ENCODE measurements around the gene DUSP8. TPM values are rescaled to one million over a fixed set of nuclear protein-coding genes. Genes with fewer than 3 reads are reported as not detected.

Gene DUSP8
- total RNA-seq, 1 experiment from 2014 or later: 10.2 TPM

- no TSS peak for BruUV-seq (replicated peaks)
- intact Hi-C loops (cut with micrococcal nuclease): no loop called here
- Histone ChIP-seq H3K27ac (ENCODE audit: low read depth, low read length) (no peak overlapping the region), H3K79me2 (ENCODE audit: insufficient read depth, low read length) (peaks cover 24% of the 10 kb centered on the region; the same call in 1 of the 2 replicates), H3K4me3 (replicated peaks in 1 of 2; ENCODE audit: low read depth in 1 of 2, low read length in 2 of 2) (no peak overlapping the region), H2AFZ (ENCODE audit: low read depth, low read length, poor library complexity, severe bottlenecking) (no peak overlapping the region), H3K4me1 (ENCODE audit: control insufficient read depth in 1 of 2, insufficient read depth in 2 of 2, low read length in 2 of 2) (peaks cover 0 to 10% of the 10 kb centered on the region in 2 experiments; a peak in 1 of 4 replicates), H3K36me3 (ENCODE audit: control insufficient read depth in 1 of 2, insufficient read depth in 2 of 2, low read length in 2 of 2) (no peaks in the 10 kb centered on the region), H3K9me2 (ENCODE audit: insufficient read depth) (no peaks in the 10 kb centered on the region), H4K20me1 (ENCODE audit: insufficient read depth) (no peaks in the 10 kb centered on the region), H3K4me2 (ENCODE audit: low read length) (no peak overlapping the region), H3K27me3 (ENCODE audit: insufficient read depth, low read length) (no peaks in the 10 kb centered on the region), H3K9ac (ENCODE audit: low read length) (no peak overlapping the region), H3K9me3 (ENCODE audit: control insufficient read depth in 1 of 2, insufficient read depth in 1 of 2, low read depth in 1 of 2, low read length in 2 of 2) (no peaks in the 10 kb centered on the region)
- DNase-seq (ENCODE audit: low read depth, low spot score) (no peak), ATAC-seq (no peak)
- TF ChIP-seq CTCF (IDR thresholded peaks at IDR 0.05 in 2 of 3, conservative IDR thresholded peaks at IDR 0.05 in 1 of 3; ENCODE audit: borderline replicate concordance in 1 of 3, insufficient read depth in 1 of 3, low read depth in 2 of 3, low read length in 2 of 3) (no peak), MAX (IDR thresholded peaks at IDR 0.05) (no peak), POLR2A (IDR thresholded peaks at IDR 0.05; ENCODE audit: borderline replicate concordance, extremely low read depth, insufficient read depth, insufficient read length) (no peak), ZFX (IDR thresholded peaks at IDR 0.05) (no peak), EGR1 (IDR thresholded peaks at IDR 0.05; ENCODE audit: low read depth) (no peak), EZH2phosphoT487 (IDR thresholded peaks at IDR 0.05; ENCODE audit: borderline replicate concordance) (no peak), TCF7L2 (IDR thresholded peaks at IDR 0.05; ENCODE audit: borderline replicate concordance, extremely low read depth, insufficient read depth, insufficient read length) (no peak), ZBTB33 (IDR thresholded peaks at IDR 0.05; ENCODE audit: extremely low read depth, insufficient replicate concordance, low read length) (no peak), ELF1 (IDR thresholded peaks at IDR 0.05; ENCODE audit: borderline replicate concordance, low read depth) (no peak), FOSL1 (IDR thresholded peaks at IDR 0.05; ENCODE audit: low read depth) (no peak), EZH2 (IDR thresholded peaks at IDR 0.05) (no peak), SP1 (IDR thresholded peaks at IDR 0.05; ENCODE audit: low read depth) (no peak), ATF3 (IDR thresholded peaks at IDR 0.05) (no peak), RAD21 (IDR thresholded peaks at IDR 0.05; ENCODE audit: low read depth) (no peak), CBX3 (IDR thresholded peaks at IDR 0.05; ENCODE audit: low read depth) (no peak), REST (IDR thresholded peaks at IDR 0.05; ENCODE audit: low read depth) (no peak), ZNF274 (IDR thresholded peaks at IDR 0.05; ENCODE audit: low read depth, low read length) (no peak)
- ChIA-PET POLR2A (no interaction called here), CTCF (interaction anchor here (0.9 kb wide), 1 partner anchor 42 kb away, joined by 3 read pairs; no protein-coding TSS in a partner anchor), RAD21 (ENCODE audit: low non-redundant PET in 1 of 2, low total read pairs in 2 of 2, uncharacterized antibody in 2 of 2, unreplicated experiment in 2 of 2) (no interaction called here)
Observed at GRCh38 chr11:1516273-1517067, 55.6 kb downstream of the DUSP8 start.

Data from HCT116 (cell line).